Activated naive CD4-positive, alpha-beta T cell (primary cell): ENCODE data around the gene GNG14.
A peak's percentile ranks its signal among the peaks of the same experiment; 100 is the strongest.
"Not testable (repeated sequence)": the region's sequence is repeated elsewhere in the genome, so short reads cannot be mapped to it uniquely, and the experiment has no call there.

ENCODE experiments used
- DNase-seq, 4 experiments: peaks; one replicate each; lab custom pipeline; 2025; lab: John Stamatoyannopoulos, UW

GNG14 gene

GRCh38 chr19:12667731-12668302 is 20.0 kb upstream of the GNG14 start:
- DNase-seq: no peak

DNA sequence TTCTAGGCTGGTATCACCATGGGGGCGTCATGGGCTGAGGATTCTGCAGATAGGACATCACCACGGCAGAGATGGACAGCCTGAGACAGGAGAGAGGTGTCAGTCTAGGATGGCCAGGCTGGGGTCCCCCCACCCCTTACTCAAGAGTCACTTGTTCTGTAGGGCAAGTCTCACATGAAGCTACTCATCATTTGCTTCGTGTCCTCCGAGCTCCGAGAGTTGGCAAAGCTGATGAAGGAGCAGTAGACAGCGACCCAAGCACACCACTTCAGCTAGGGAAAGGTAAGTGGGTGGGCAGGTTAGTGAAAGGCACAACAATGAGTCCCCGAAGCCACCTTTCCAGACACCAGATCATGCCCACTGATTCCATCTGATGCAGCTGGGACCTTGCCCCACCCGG is 19.5 kb upstream of the GNG14 start:
- no peak for DNase-seq

DNA sequence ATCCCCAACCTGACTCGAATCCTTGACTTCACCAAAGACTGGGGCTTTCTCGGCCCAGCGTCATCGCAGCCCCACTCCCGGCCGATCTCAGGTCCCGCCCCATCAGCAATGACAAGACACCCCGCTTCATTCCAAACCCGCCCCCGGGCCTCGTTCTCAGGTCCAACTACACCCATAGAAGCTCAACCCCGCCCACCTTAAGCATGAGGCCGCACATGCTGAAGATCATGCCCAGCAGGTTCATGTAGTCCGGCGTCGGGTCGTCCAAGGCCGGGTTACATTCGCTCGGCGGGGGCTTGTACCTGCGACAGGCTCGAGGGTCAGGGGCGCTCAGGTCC is 18.9 kb upstream of the GNG14 start:
- peak; percentile 29 to 59 (median 36) for DNase-seq

DNA sequence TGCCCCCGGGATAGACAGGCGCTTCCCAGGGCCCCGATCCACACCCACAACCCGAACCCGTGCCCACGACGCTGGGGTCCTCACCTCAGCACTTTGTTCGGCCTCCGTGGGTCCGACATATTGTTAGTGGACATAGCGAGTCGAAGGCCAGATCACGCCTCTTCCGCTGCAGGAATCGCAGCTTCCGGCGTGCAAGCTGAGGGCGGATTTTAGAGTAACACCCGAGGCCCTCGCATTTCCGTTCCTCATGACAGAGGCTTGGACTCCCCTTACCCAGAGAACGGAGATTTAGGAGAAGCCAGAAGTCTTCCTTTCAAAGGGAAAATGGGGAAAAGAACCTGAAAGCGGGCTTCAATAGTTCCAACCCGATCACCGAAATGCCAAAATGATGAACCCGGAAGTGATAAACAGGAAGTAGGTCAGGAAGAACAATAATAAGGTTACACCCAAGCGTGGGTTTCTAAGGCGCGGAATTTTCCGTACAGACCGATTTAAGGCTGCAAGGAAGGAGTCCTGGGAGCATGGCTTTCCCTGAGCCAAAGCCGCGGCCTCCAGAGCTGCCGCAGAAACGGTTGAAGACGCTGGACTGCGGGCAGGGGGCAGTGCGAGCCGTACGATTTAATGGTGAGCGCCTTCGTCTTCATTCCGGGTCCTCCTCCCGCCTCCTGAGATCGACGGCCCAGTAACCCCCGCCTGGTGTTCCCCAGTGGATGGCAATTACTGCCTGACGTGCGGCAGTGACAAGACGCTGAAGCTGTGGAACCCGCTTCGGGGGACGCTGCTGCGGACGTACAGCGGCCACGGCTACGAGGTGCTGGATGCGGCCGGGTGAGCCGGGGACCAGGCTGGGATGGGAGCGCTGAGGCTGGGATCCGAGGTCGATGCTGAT is 18.3 kb upstream of the GNG14 start:
- peak; percentile 42 to 67 (median 53) for DNase-seq

DNA sequence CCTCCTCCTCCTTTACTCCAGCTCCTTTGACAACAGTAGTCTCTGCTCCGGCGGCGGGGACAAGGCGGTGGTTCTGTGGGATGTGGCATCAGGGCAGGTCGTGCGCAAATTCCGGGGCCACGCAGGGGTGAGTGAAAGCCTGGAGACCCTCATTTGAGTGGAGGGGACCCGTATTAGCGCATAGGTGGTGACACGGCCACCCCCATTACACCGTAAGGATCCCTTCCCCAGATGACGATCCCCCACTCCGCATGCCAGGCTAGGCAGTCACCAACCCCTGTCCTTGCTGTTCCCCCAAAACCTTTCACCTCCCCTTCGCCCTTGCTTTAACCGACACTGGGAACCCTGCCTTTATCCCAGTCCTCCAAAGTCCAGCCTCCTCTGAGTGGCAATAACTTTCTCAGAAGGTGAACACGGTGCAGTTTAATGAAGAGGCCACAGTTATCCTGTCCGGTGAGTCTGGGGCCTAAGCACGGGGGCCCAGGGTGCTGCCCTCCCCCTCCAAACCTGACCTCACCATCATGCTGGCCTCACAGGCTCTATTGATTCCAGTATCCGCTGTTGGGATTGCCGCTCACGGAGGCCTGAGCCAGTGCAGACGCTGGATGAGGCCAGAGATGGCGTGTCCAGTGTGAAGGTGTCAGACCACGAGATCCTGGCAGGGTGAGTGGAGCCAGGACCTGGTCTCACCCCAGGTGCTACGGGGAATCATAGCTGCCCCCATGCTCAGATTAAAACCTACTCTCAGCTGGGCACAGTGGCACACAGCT is 17.5 kb upstream of the GNG14 start:
- DNase-seq: no peak

- DNase-seq: no peak
These were observed 15.1 kb upstream of the GNG14 start for GRCh38 chr19:12672744-12673143.

GRCh38 chr19:12675399-12675798 is 12.4 kb upstream of the GNG14 start:
- DNase-seq: no peak

DNA sequence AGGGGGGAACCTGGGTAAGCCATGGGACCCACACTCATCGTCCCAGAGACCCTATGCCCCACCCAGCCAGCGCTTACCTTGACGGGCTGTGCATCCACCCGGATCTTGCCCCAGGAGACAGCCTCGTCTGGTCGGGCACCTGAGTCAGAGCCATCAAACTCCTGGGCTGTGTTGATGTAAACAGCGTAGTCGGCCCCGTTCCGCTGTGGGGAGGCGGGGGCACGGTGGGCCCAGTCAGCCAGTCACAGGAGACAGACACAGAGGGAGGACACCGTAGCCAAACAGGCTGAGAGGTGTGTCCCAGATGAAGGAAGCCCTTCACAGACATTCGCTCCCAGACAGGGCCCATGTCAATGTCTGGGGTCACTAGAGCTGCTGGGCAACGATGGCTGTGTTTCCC is 11.9 kb upstream of the GNG14 start:
- DNase-seq: no peak

DNA sequence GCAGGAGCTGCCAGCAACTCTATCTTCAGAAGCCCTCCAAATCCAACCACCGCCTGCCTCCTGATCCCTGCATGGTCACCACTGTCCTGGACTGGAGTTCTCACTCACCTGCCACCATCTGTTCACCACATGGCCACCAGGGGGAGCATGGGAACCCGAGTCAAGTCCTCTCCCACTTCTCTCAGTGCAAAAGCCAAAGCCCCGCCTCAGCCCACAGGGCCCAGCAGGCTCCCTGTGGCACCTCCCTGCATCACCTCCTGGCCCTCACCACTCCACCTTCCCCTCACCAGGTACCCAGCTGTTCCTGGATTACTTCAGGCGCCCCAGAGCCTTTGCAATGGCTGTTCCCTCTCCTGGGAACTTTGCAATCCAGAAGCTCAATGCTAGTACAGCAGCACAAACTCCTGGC is 11.4 kb upstream of the GNG14 start:
- DNase-seq: peak; percentile 71 to 83 (median 81)

GRCh38 chr19:12676928-12677327 is 10.9 kb upstream of the GNG14 start:
- DNase-seq: no peak

DNA sequence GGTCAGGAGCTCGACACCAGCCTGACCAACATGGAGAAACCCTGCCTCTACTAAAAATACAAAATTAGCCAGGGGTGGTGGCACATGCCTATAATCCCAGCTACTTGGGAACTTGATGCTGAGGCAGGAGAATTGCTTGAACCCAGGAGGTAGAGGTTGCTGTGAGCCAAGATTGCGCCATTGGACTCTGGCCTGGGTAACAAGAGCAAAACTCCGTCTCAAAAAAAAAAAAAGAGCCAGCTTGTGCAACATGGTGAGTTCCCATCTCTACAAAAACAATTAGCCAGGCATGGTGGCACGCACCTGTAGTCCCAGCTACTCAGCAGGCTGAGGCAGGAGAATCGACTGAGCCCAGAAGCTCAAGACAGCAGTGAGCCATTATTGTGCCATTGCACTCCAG is 9.8 kb upstream of the GNG14 start:
- not testable (repeated sequence) for DNase-seq

- DNase-seq: no peak
These were observed 7.8 kb upstream of the GNG14 start for GRCh38 chr19:12680034-12680433.

DNA sequence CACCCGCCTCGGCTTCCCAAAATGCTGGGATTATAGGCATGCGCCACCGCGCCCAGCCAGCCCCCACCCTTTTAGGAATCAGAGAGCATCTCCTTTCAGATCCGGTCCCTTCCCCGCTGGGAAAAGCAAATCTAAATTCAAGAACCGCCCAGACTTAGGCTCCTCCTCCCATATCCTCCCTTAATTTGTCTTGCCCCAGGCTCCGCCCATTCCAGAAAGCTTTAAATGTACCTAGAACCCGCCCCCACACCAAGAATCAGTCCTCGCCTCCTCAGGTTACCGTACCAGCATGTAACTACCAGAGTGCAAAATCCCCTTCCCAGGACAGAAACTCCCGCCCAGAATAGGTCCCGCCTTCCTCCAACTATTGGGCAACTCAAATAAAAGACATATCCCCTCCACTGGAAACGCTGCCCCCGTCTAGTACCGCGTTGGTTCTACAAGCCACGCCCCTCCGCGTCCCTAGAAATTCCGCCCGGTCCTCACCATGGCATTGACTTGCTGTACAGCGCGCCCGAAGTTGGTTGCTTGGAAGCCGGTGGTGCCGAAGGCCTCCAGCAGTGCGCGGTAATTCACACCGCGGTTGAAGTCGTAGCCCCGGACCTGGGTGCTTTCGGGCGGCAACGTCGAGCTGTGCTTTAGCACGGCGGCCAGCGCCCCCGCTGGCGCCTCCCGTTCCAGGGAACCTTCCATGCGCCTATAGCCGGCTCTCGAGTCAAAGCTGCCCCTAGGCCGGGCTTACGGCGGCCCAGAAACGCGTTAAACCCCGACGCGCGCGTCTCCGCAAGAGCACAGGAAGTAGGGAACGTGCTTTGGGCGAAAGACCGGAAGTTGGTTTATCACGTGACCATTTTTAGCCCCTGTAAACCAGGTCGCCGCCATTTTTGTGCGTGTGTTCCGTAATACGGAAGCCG is 6.5 kb upstream of the GNG14 start, which contains the start of gene DHPS:
Gene DHPS (minus strand): TSS at position 807 of the 914 bp plus-strand sequence. CDS start 114 bp downstream, at position 693.
- DNase-seq: peak; percentile 71 to 79 (median 74)

DNA sequence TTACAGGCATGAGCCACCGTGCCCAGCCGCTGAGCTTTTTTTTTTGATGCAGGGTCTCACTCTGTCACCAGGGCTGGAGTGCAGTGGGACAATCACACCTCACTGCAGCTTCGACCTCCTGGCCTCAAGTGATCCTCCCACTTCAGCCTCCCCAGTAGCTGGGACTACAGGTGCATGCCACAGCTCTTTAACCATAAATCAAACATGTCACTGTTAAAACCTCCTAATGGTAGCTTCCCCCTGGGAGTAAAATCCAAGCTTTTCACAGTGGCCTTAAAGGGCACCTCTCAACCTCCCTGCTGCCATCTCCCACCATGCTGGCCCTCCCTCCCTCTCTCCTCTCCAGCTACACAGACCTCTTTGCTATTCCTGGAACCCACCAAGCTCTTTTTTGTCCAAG is 2.0 kb upstream of the GNG14 start:
- no peak for DNase-seq

GRCh38 chr19:12689012-12689411 is 1.2 kb downstream of the GNG14 start:
- no peak for DNase-seq

DNA sequence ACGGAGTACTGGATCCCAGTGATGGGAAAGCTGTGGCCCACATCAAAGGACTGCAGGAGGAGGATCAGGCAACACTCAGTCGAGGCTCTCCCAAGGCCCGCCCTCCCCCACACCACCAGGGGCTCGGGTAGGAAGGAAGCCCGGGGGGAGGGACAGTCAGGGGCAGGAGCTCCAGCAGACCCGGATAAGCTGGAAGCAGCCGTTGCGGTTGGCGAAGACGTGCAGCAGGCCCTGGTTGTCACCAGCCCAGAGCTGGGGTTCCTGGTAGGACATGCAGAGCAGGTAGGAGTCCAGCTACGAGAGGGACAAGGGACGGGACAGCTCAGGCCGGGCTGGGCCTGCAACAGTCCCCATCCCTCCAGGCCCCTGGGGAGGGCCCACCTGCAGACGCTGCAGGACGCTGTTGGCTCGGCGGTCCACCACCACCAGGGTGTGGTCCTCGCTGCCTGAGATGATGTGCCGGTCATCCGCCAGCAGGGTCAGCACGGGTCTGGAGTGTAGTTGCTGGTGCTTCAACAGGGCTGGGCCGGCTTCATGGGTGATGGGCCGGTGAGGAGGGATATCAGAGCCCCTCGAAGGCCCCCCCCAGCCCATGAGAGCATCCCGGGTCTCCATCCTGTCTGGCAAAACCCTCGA is 1.9 kb downstream of the GNG14 start:
- DNase-seq: no peak

DNA sequence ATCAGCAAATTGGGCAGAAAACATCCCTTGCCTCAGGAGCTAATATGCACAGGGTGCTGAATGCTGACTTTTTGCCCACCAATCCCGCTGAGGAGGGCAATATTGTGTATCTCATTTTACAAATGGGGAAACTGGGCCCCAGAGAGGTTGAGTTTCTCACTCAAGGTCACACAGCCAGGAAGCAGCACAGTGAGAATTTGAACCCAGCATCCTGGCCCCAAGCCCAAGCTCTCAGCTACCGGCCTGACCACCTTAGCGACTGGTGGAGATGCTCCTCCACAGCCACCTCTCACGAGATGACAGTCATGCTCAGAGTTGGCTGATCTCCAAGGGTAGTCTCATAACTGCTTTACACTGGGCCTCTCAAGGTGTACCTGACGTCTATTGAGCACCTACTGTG is 5.2 kb downstream of the GNG14 start:
- no peak for DNase-seq

DNA sequence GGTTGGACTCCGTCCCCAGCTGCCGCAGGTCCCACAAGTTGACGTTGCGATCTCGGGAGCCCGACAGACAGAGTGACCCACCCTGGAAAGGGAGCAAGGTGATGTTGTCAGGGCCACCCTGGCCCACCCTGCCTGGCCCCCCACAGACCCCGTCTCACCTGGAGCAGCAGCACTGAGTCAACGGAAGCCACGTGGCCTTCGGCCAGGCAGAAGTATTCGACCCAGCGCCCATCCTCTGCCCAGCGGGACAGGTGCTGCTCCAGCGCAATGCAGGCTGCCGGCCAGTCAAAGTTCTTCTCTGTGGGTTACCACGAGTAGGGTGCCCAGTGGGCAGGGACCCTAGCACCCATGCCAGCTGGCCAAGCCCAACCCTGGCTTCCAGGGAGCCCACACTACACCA is 6.8 kb downstream of the GNG14 start:
- DNase-seq: no peak

GRCh38 chr19:12695096-12695495 is 7.3 kb downstream of the GNG14 start:
- no peak for DNase-seq

- no peak for DNase-seq
These were observed 7.7 kb downstream of the GNG14 start for GRCh38 chr19:12695514-12695913.

DNA sequence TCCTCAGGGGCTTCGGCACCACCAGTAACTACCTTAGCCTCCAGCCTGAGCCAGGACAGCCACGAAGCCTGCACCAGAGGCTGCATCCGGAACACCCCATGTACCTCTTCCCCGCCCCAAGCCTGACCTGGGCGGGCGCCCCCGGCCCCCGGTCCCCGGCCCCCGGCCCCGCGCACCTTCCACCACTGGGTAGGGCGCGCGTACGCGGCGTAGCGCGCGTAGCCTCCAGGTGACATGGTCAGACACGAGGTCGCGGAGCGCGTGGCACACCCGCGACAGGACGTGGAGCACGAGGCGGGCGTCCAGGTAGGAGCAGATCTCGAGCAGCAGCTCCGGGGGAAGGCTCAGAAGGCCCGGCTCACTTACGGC is 8.2 kb downstream of the GNG14 start:
- no peak for DNase-seq
